H1 (cell line): Measurements from ENCODE around the gene TFR2. TPM values are rescaled to one million over a fixed set of nuclear protein-coding genes. Genes with fewer than 3 reads are reported as not detected.
A peak's percentile ranks its signal among the peaks of the same experiment; 100 is the strongest.

Experiments
- CEBPB ChIP-seq: IDR thresholded peaks from 2 replicates; pipeline ENCODE4 v1.6.1; 2012; ENCODE audit warnings: low read depth, low read length
- CREB1 ChIP-seq: IDR thresholded peaks from 2 replicates; pipeline ENCODE4 v1.6.1; 2012; ENCODE audit warnings: inconsistent platforms
- CTBP2 ChIP-seq: IDR thresholded peaks from 2 replicates; pipeline ENCODE4 v1.7.0; 2011; ENCODE audit warnings: borderline replicate concordance, mild to moderate bottlenecking, moderate library complexity, mixed read lengths, low read length; ENCODE audit not compliant: insufficient read depth, insufficient read length
- EZH2 ChIP-seq: fragments of 200-600 bp; sonication (generic); IDR thresholded peaks from 2 replicates; pipeline ENCODE4 v1.7.1; 2012; ENCODE audit warnings: low read depth, mild to moderate bottlenecking, moderate library complexity, low read length, inconsistent platforms; ENCODE audit not compliant: severe bottlenecking
- KDM1A ChIP-seq: fragments of 200-600, 300-600 bp; sonication (generic); IDR thresholded peaks from 2 replicates; pipeline ENCODE4 v1.7.1; 2016; ENCODE audit warnings: mild to moderate bottlenecking, low read length, borderline replicate concordance
- NRF1 ChIP-seq: IDR thresholded peaks from 2 replicates; pipeline ENCODE4 v1.6.1; 2011; ENCODE audit warnings: mild to moderate bottlenecking, low read depth, low read length, improper control_type of control experiment
- RBBP5 ChIP-seq: IDR thresholded peaks from 2 replicates; pipeline ENCODE4 v1.7.1; 2012; ENCODE audit warnings: low read depth, mild to moderate bottlenecking, inconsistent platforms, low read length, moderate library complexity, borderline replicate concordance
- TCF12 ChIP-seq: IDR thresholded peaks from 2 replicates; pipeline ENCODE4 v1.6.1; 2011; ENCODE audit warnings: low read depth, mild to moderate bottlenecking, low read length
- polyA plus RNA-seq, 7 experiments: library from polyadenylated mRNA; depleted of rRNA in 3 of 7; stranded (reverse) in 5 of 7; unstranded in 2 of 7; fragments of >200 nt in 5 of 7; fragments of 200-250 nt in 2 of 7; gene quantifications; 1 replicate in 5 of 7; 2 replicates in 1 of 7; 4 replicates in 1 of 7; pipeline versions ENCODE4 v1.2.1 to v1.2.3, GENCODE V29; 2011 to 2013; ENCODE audit warnings: missing spikeins in 2 of 7, mixed read lengths in 2 of 7
- total RNA-seq: library from RNA; stranded (reverse); fragmentation: NEBNext Ultra II Directional; extraction: Animal tissue kit (Norgen Biotek cat#: 25700); gene quantifications from 2 replicates; pipeline ENCODE4 v1.2.1, GENCODE V29; 2021
- TF ChIP-seq, protein P1 (sequence below): IDR thresholded peaks from 2 replicates; pipeline ENCODE4 v1.6.1; 2011; ENCODE audit warnings: low read length, improper control_type of control experiment

Gene TFR2
- total and polyA plus RNA-seq, 2 of the 8 experiments (the other 6 are each of a cell fraction or from before 2014, with no cell fraction given) = 4.6 to 5.7 TPM

DNA sequence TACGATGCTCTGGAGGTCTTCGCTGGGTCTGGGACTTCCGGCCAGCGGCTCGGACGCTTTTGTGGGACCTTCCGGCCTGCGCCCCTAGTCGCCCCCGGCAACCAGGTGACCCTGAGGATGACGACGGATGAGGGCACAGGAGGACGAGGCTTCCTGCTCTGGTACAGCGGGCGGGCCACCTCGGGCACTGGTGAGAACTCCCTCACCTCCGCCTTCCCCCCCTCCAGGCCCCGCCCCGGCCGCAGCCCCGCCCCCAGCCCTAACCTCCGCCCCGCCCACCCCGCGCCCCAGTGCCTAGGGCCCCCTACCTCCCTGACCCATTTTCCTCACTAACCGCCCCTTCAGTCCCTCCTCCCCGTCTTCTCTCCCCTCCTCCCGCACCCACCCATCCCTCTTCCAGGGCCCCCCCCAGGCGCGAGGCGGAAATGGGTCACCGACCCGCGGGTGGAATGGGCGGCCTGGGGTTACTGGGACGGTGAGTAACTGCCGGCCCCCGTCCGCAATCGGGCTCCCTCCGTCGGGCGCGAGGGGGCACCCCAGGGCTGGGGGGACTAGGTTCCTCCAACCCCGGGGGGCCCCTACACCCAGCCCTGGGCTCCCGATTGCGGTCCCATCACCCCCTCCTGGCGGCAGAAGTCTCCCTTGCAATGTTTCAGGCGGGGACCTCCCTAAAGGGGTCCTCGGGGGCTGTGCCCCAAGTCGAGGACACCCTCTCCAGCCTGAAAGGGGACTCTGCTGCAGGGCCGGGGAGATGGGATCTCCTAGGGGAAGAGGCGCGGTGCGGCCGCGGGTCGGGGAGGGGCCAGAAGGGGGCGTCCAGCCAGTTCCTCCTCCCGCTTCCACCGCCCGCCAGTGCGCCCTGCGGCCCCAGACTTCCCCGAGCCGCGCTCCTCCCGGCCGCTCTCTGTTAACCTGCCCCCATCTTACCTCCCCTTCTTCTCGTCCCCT, 37.0 kb downstream of the TFR2 start (continued):
- TF ChIP-seq TCF12 (no peak), CEBPB (no peak), CREB1 (peak; percentile 82), EZH2 (no peak), KDM1A (no peak), CTBP2 (no peak), RBBP5 (no peak), NRF1 (no peak)
- TF ChIP-seq, protein P1, sequence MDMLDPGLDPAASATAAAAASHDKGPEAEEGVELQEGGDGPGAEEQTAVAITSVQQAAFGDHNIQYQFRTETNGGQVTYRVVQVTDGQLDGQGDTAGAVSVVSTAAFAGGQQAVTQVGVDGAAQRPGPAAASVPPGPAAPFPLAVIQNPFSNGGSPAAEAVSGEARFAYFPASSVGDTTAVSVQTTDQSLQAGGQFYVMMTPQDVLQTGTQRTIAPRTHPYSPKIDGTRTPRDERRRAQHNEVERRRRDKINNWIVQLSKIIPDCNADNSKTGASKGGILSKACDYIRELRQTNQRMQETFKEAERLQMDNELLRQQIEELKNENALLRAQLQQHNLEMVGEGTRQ = no peak
- TF ChIP-seq, all 59 proteins: peak for 12
